Astrocyte (in vitro differentiated cells and primary cell): Measurements from ENCODE around the gene ITPR2. TPM values are rescaled to one million over a fixed set of nuclear protein-coding genes. Genes with fewer than 3 reads are reported as not detected.
"Not testable (repeated sequence)": the region's sequence is repeated elsewhere in the genome, so short reads cannot be mapped to it uniquely, and the experiment has no call there.

Source experiments
- DNase-seq: peaks from one replicate; pipeline ENCODE4 v3.0.0-alpha.2; 2010; ENCODE audit warnings: low read depth
- FAIRE-seq: peaks from 2 replicates; lab custom pipeline; 2011; peaks lifted over from hg19 to GRCh38; lab: Jason Lieb, UNC
- H2AFZ ChIP-seq: 2 replicates; pipeline ENCODE4 v1.6.0; 2012; ENCODE audit warnings: low read depth, low read length, inconsistent platforms
- H3K27ac ChIP-seq: 2 replicates; pipeline ENCODE4 v1.5.1; 2011; ENCODE audit warnings: low read depth, low read length, inconsistent platforms
- H3K27me3 ChIP-seq: 2 replicates; pipeline ENCODE4 v1.6.0; 2011; ENCODE audit warnings: low read length, inconsistent platforms; ENCODE audit not compliant: insufficient read depth
- H3K36me3 ChIP-seq: 2 replicates; pipeline ENCODE4 v1.5.1; 2011; ENCODE audit warnings: low read length, inconsistent platforms; ENCODE audit not compliant: insufficient read depth
- H3K4me1 ChIP-seq: 2 replicates; pipeline ENCODE4 v1.5.1; 2011; ENCODE audit warnings: low read length, inconsistent platforms; ENCODE audit not compliant: insufficient read depth
- H3K4me2 ChIP-seq: 2 replicates; pipeline ENCODE4 v1.6.0; 2012; ENCODE audit warnings: low read length, inconsistent platforms
- H3K4me3 ChIP-seq: 2 replicates; pipeline ENCODE4 v1.5.1; 2011; ENCODE audit warnings: low read depth, mild to moderate bottlenecking, low read length, inconsistent platforms; ENCODE audit not compliant: insufficient read depth
- H3K79me2 ChIP-seq: 2 replicates; pipeline ENCODE4 v1.6.0; 2012; ENCODE audit warnings: mild to moderate bottlenecking, low read length, inconsistent platforms; ENCODE audit not compliant: insufficient read depth
- H3K9ac ChIP-seq: 2 replicates; pipeline ENCODE4 v1.6.0; 2012; ENCODE audit warnings: mild to moderate bottlenecking, low read length, inconsistent platforms
- H3K9me3 ChIP-seq: 2 replicates; pipeline ENCODE4 v1.5.1; 2012; ENCODE audit warnings: low read depth, mild to moderate bottlenecking, low read length, inconsistent platforms; ENCODE audit not compliant: insufficient read depth
- H4K20me1 ChIP-seq: 2 replicates; pipeline ENCODE4 v1.6.0; 2012; ENCODE audit warnings: low read length, inconsistent platforms; ENCODE audit not compliant: insufficient read depth
- H3K27ac Mint-ChIP-seq: one replicate; pipeline ENCODE4 v1.8.0; 2021; ENCODE audit warnings: mild to moderate bottlenecking, mixed read lengths; ENCODE audit not compliant: unreplicated experiment
- H3K27me3 Mint-ChIP-seq: one replicate; pipeline ENCODE4 v1.8.0; 2021; ENCODE audit warnings: low read depth, mixed read lengths; ENCODE audit not compliant: unreplicated experiment
- H3K36me3 Mint-ChIP-seq: one replicate; pipeline ENCODE4 v1.8.0; 2021; ENCODE audit warnings: low read depth, mixed read lengths; ENCODE audit not compliant: unreplicated experiment
- H3K4me1 Mint-ChIP-seq: one replicate; pipeline ENCODE4 v1.8.0; 2021; ENCODE audit warnings: low read depth, mixed read lengths; ENCODE audit not compliant: unreplicated experiment
- H3K4me3 Mint-ChIP-seq: one replicate; pipeline ENCODE4 v1.8.0; 2021; ENCODE audit warnings: mild to moderate bottlenecking, moderate library complexity, mixed read lengths; ENCODE audit not compliant: unreplicated experiment
- H3K9me3 Mint-ChIP-seq: one replicate; pipeline ENCODE4 v1.8.0; 2021; ENCODE audit warnings: mild to moderate bottlenecking, mixed read lengths; ENCODE audit not compliant: unreplicated experiment
- CTCF ChIP-seq: IDR thresholded peaks from 2 replicates; pipeline ENCODE4 v1.5.1; 2011; ENCODE audit warnings: low read depth, mild to moderate bottlenecking, inconsistent platforms, low read length, moderate library complexity; ENCODE audit not compliant: insufficient read depth
- EZH2 ChIP-seq: IDR thresholded peaks from 2 replicates; pipeline ENCODE4 v1.6.1; 2012; ENCODE audit warnings: mild to moderate bottlenecking, low read length, inconsistent platforms; ENCODE audit not compliant: insufficient read depth
- total RNA-seq: library from RNA; stranded (reverse); gene quantifications from 2 replicates; pipeline ENCODE4 v1.2.1, GENCODE V29; 2021

ITPR2 gene
- total RNA-seq, 1 donor from 2014 or later = 24.4 TPM

- not testable (repeated sequence) for FAIRE-seq, H3K4me3 ChIP-seq, H3K9me3 ChIP-seq, H3K4me1 ChIP-seq, H3K4me2 ChIP-seq, H3K36me3 Mint-ChIP-seq, H3K4me3 Mint-ChIP-seq, H3K79me2 ChIP-seq, H3K9ac ChIP-seq, H3K27ac ChIP-seq, H3K36me3 ChIP-seq, H3K4me1 Mint-ChIP-seq, H2AFZ ChIP-seq, DNase-seq, H3K27me3 ChIP-seq, H3K27ac Mint-ChIP-seq, H3K27me3 Mint-ChIP-seq, H4K20me1 ChIP-seq
- peaks cover 26% of the 10 kb centered on the region for H3K9me3 Mint-ChIP-seq
Measured at GRCh38 chr12:26310489-26310888, 522.5 kb downstream of the ITPR2 start.

GRCh38 chr12:26309634-26310033, 523.4 kb downstream of the ITPR2 start:
- H3K4me3 ChIP-seq = no peak overlapping the region

GRCh38 chr12:26304273-26304672, 528.7 kb downstream of the ITPR2 start:
- Histone ChIP-seq H3K79me2 (no peaks in the 10 kb centered on the region), H3K9me3 (no peaks in the 10 kb centered on the region), H3K4me2 (no peak overlapping the region), H3K36me3 (no peaks in the 10 kb centered on the region), H4K20me1 (no peaks in the 10 kb centered on the region), H3K9ac (no peak overlapping the region), H3K27ac (no peak overlapping the region), H2AFZ (no peak overlapping the region), H3K4me1 (peaks cover 4% of the 10 kb centered on the region), H3K4me3 (no peak overlapping the region), H3K27me3 (no peaks in the 10 kb centered on the region)
- H3K27ac Mint-ChIP-seq = no peak overlapping the region
- H3K4me3 Mint-ChIP-seq = no peak overlapping the region
- DNase-seq (no peak), FAIRE-seq (no peak)
- no peaks in the 10 kb centered on the region for H3K36me3 Mint-ChIP-seq
- peaks cover 6% of the 10 kb centered on the region for H3K9me3 Mint-ChIP-seq
- TF ChIP-seq EZH2 = no peak
- no peak for TF ChIP-seq CTCF
- H3K27me3 Mint-ChIP-seq = no peaks in the 10 kb centered on the region
- peaks cover 6% of the 10 kb centered on the region for H3K4me1 Mint-ChIP-seq

More at GRCh38 chr12:26309634-26310033, 523.4 kb downstream of the ITPR2 start:
- H2AFZ ChIP-seq = no peak overlapping the region
- H3K9me3 ChIP-seq = no peaks in the 10 kb centered on the region
- no peaks in the 10 kb centered on the region for H3K4me1 Mint-ChIP-seq
- no peaks in the 10 kb centered on the region for H3K4me1 ChIP-seq
- no peak overlapping the region for H3K27ac Mint-ChIP-seq
- TF ChIP-seq CTCF = no peak
- no peak for TF ChIP-seq EZH2
- H3K4me2 ChIP-seq = no peak overlapping the region
- H3K27me3 ChIP-seq = no peaks in the 10 kb centered on the region
- no peaks in the 10 kb centered on the region for H3K36me3 ChIP-seq
- no peaks in the 10 kb centered on the region for H3K27me3 Mint-ChIP-seq
- DNase-seq = no peak
- no peaks in the 10 kb centered on the region for H4K20me1 ChIP-seq
- FAIRE-seq = no peak
- peaks cover 26% of the 10 kb centered on the region for H3K9me3 Mint-ChIP-seq
- peaks cover 4% of the 10 kb centered on the region for H3K36me3 Mint-ChIP-seq
- H3K27ac ChIP-seq = no peak overlapping the region
- no peak overlapping the region for H3K9ac ChIP-seq
- H3K4me3 Mint-ChIP-seq = no peak overlapping the region
- H3K79me2 ChIP-seq = no peaks in the 10 kb centered on the region
